GM23248 (cell line): ENCODE measurements around the gene SRPK1.

Source experiments
- EZH2 ChIP-seq: fragments of 200-600 bp; sonication (generic); IDR thresholded peaks from 2 replicates; pipeline ENCODE4 v1.6.1; 2018; ENCODE audit warnings: antibody characterized with exemption, mild to moderate bottlenecking; ENCODE audit not compliant: insufficient read depth, poor library complexity, severe bottlenecking
- EZH2phosphoT487 ChIP-seq: fragments of 200-600 bp; sonication (generic); IDR thresholded peaks from 2 replicates; pipeline ENCODE4 v1.6.1; 2018; ENCODE audit warnings: antibody characterized with exemption, moderate library complexity, mild to moderate bottlenecking, low read depth; ENCODE audit not compliant: insufficient read depth

- no peak for TF ChIP-seq EZH2phosphoT487
- no peak for TF ChIP-seq EZH2
Measured at GRCh38 chr6:35817515-35817914, 103.4 kb downstream of the SRPK1 start.
